Measurements from ENCODE around the gene EXOC4. TPM values are rescaled to one million over a fixed set of nuclear protein-coding genes. Genes with fewer than 3 reads are reported as not detected.

Gene EXOC4
- total RNA-seq, 1 experiment from 2014 or later: 75.8 TPM

DNA sequence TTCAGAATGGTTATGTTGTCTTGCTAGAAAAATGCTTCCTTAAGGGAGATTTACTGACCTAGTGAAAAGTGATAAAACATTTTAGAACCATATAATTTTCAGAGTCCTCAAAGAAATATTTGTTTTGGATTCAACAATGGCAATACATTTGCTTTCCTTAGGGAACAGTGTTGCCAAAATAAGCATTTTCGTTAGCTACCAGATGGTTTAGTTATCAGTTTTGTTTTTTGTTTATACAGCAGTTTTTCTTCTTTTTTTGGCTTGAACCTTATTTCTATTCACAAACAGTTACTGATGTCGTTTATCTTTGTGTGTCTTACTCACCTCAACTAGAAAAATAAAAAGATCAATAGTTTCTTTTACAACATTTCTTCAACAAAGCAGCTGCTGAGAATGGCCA is 48.6 kb downstream of the EXOC4 start:
- no peaks in the 10 kb centered on the region; the same call in 1 of the 2 replicates for H3K4me1 ChIP-seq (ENCODE audit: insufficient read depth, low read length)
- no peak for DNase-seq
- no peak overlapping the region for H2BK5ac ChIP-seq (ENCODE audit: insufficient read length, low read length)
- no peak overlapping the region for H3K27ac ChIP-seq (ENCODE audit: insufficient read length, low read depth, low read length)
- H3T11ph ChIP-seq (ENCODE audit: low read length): no peak overlapping the region
- H3K23me2 ChIP-seq (ENCODE audit: insufficient read length, low read depth, low read length, poor library complexity, severe bottlenecking): no peaks in the 10 kb centered on the region
- no CpG with 5 or more reads among the region's 2 CpGs for WGBS (ENCODE audit: extremely low coverage, insufficient read length, low lambda C conversion rate)
- no peak overlapping the region for H3K23ac ChIP-seq (ENCODE audit: insufficient read length, low read depth, low read length)
- H3K27me3 ChIP-seq (ENCODE audit: insufficient read depth, low read length): no peaks in the 10 kb centered on the region
- H3K27me3 Mint-ChIP-seq (ENCODE audit: low read depth): no peaks in the 10 kb centered on the region
- no peaks in the 10 kb centered on the region for H3K9me3 ChIP-seq (ENCODE audit: control insufficient read depth, low read depth, low read length)
- no peak overlapping the region for H2BK20ac ChIP-seq (ENCODE audit: low read depth, low read length, poor library complexity, severe bottlenecking)
- H3K4me1 Mint-ChIP-seq: peaks cover 9 to 29% of the 10 kb centered on the region in 2 experiments; a peak in 3 of 4 replicates
- H3K27ac Mint-ChIP-seq: no peak overlapping the region
- H3K4me3 Mint-ChIP-seq: no peak overlapping the region
- H4K8ac ChIP-seq (replicated peaks; ENCODE audit: insufficient read length, low read depth, low read length): no peak overlapping the region
- no peak overlapping the region for H2AK5ac ChIP-seq (ENCODE audit: insufficient read length, low read length)
- H3K79me2 ChIP-seq (ENCODE audit: insufficient read depth, low read length): no peaks in the 10 kb centered on the region
- peaks cover 0 to 8% (median 8%) of the 10 kb centered on the region in 3 experiments; a peak in 5 of 7 replicates for H3K36me3 Mint-ChIP-seq (ENCODE audit: insufficient read depth in 1 of 3, low read depth in 3 of 3)
- H2AFZ ChIP-seq (ENCODE audit: low read length): no peak overlapping the region
- no peak overlapping the region for H3K4me2 ChIP-seq (ENCODE audit: insufficient read depth, insufficient read length, low read length)
- no peak overlapping the region for H2BK12ac ChIP-seq (ENCODE audit: insufficient read length, low read depth, low read length)
- H3K4ac ChIP-seq (ENCODE audit: low read depth, low read length): no peak overlapping the region
- TF ChIP-seq, protein P1, sequence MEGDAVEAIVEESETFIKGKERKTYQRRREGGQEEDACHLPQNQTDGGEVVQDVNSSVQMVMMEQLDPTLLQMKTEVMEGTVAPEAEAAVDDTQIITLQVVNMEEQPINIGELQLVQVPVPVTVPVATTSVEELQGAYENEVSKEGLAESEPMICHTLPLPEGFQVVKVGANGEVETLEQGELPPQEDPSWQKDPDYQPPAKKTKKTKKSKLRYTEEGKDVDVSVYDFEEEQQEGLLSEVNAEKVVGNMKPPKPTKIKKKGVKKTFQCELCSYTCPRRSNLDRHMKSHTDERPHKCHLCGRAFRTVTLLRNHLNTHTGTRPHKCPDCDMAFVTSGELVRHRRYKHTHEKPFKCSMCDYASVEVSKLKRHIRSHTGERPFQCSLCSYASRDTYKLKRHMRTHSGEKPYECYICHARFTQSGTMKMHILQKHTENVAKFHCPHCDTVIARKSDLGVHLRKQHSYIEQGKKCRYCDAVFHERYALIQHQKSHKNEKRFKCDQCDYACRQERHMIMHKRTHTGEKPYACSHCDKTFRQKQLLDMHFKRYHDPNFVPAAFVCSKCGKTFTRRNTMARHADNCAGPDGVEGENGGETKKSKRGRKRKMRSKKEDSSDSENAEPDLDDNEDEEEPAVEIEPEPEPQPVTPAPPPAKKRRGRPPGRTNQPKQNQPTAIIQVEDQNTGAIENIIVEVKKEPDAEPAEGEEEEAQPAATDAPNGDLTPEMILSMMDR (conservative IDR thresholded peaks at IDR 0.05): no peak
- H3K56ac ChIP-seq (ENCODE audit: insufficient read length, low read depth, low read length): no peak overlapping the region
- H4K20me1 ChIP-seq (ENCODE audit: control insufficient read depth, insufficient read depth, insufficient read length): no peaks in the 10 kb centered on the region
- no peak overlapping the region for H2BK120ac ChIP-seq (ENCODE audit: low read depth, low read length, poor library complexity, severe bottlenecking)
- no peak overlapping the region for H4K91ac ChIP-seq (ENCODE audit: insufficient read length, low read depth, low read length)
- H3K9ac ChIP-seq (ENCODE audit: extremely low read depth, insufficient read length, low read length): no peak overlapping the region
- H3K79me1 ChIP-seq (ENCODE audit: insufficient read depth, low read depth, low read length, poor library complexity, severe bottlenecking): peaks cover 3% of the 10 kb centered on the region
- no peak overlapping the region for H3K14ac ChIP-seq (ENCODE audit: insufficient read depth, low read length)
- no peak overlapping the region for H3K18ac ChIP-seq (ENCODE audit: insufficient read length, low read depth, low read length)
- no peak overlapping the region for H2BK15ac ChIP-seq (ENCODE audit: low read depth, low read length)
- no peak overlapping the region for H4K5ac ChIP-seq (ENCODE audit: insufficient read length, low read depth, low read length)
- no peaks in the 10 kb centered on the region for H3K9me3 Mint-ChIP-seq
